PC-9 (cell line): ENCODE data around the gene RSAD1.

Experiments
- EZH2 ChIP-seq: fragments of 200-600 bp; sonication (generic); IDR thresholded peaks from 2 replicates; pipeline ENCODE4 v1.8.0; 2017; ENCODE audit warnings: antibody characterized with exemption, low read depth
- TF ChIP-seq, protein P1 (sequence below): fragments of 200-600 bp; sonication (generic); conservative IDR thresholded peaks from 2 replicates; pipeline ENCODE4 v1.6.1; 2017; ENCODE audit warnings: mixed run types, antibody characterized with exemption, mild to moderate bottlenecking, moderate library complexity

GRCh38 chr17:50514388-50514787, 35.7 kb downstream of the RSAD1 start:
- TF ChIP-seq, protein P1, sequence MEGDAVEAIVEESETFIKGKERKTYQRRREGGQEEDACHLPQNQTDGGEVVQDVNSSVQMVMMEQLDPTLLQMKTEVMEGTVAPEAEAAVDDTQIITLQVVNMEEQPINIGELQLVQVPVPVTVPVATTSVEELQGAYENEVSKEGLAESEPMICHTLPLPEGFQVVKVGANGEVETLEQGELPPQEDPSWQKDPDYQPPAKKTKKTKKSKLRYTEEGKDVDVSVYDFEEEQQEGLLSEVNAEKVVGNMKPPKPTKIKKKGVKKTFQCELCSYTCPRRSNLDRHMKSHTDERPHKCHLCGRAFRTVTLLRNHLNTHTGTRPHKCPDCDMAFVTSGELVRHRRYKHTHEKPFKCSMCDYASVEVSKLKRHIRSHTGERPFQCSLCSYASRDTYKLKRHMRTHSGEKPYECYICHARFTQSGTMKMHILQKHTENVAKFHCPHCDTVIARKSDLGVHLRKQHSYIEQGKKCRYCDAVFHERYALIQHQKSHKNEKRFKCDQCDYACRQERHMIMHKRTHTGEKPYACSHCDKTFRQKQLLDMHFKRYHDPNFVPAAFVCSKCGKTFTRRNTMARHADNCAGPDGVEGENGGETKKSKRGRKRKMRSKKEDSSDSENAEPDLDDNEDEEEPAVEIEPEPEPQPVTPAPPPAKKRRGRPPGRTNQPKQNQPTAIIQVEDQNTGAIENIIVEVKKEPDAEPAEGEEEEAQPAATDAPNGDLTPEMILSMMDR: no peak
- TF ChIP-seq EZH2: no peak
